Smooth muscle cell (in vitro differentiated cells): ENCODE measurements around the gene CNKSR3. TPM values are rescaled to one million over a fixed set of nuclear protein-coding genes. Genes with fewer than 3 reads are reported as not detected.

Source experiments
- DNase-seq: peaks from one replicate; lab custom pipeline; 2025; ENCODE audit not compliant: unreplicated experiment; lab: John Stamatoyannopoulos, UW
- H2AFZ ChIP-seq: fragments of 200-600 bp; sonication (generic); 2 replicates; pipeline ENCODE4 v1.6.0; 2016; ENCODE audit warnings: antibody characterized with exemption, low read depth, mild to moderate bottlenecking
- H3F3A ChIP-seq: fragments of 200-600 bp; sonication (generic); 2 replicates; pipeline ENCODE4 v1.6.0; 2017; ENCODE audit warnings: antibody characterized with exemption, low read depth
- H3K27ac ChIP-seq: fragments of 200-600 bp; sonication (generic); 2 replicates; pipeline ENCODE4 v1.5.1; 2016; ENCODE audit warnings: low read depth, mild to moderate bottlenecking
- H3K27me3 ChIP-seq: fragments of 200-600 bp; sonication (generic); 2 replicates; pipeline ENCODE4 v1.6.1; 2016; ENCODE audit warnings: low read depth, mild to moderate bottlenecking
- H3K36me3 ChIP-seq: fragments of 200-600 bp; sonication (generic); 2 replicates; pipeline ENCODE4 v1.5.1; 2016; ENCODE audit warnings: low read depth
- H3K4me1 ChIP-seq: fragments of 200-600 bp; sonication (generic); 2 replicates; pipeline ENCODE4 v1.5.1; 2016; ENCODE audit warnings: low read depth
- H3K4me2 ChIP-seq: fragments of 200-600 bp; sonication (generic); 2 replicates; pipeline ENCODE4 v1.6.0; 2016; ENCODE audit warnings: mild to moderate bottlenecking
- H3K4me3 ChIP-seq: fragments of 200-600 bp; sonication (generic); 2 replicates; pipeline ENCODE4 v1.5.1; 2016; ENCODE audit warnings: mild to moderate bottlenecking
- H3K79me2 ChIP-seq: fragments of 200-600 bp; sonication (generic); 2 replicates; pipeline ENCODE4 v1.6.0; 2016; ENCODE audit warnings: low read depth, mild to moderate bottlenecking
- H3K9ac ChIP-seq: fragments of 200-600 bp; sonication (generic); 2 replicates; pipeline ENCODE4 v1.6.0; 2016; ENCODE audit warnings: low read depth
- H3K9me3 ChIP-seq: fragments of 200-600 bp; sonication (generic); replicated peaks from 2 replicates; pipeline ENCODE4 v1.5.1; 2016; ENCODE audit warnings: low read depth
- H4K20me1 ChIP-seq: fragments of 200-600 bp; sonication (generic); 2 replicates; pipeline ENCODE4 v1.6.0; 2016; ENCODE audit warnings: low read depth
- WGBS: methylation state at CpG from one replicate; pipeline ENCODE4 v1.1.7; 2016; ENCODE audit warnings: low lambda C conversion rate; 5-methylcytosine and 5-hydroxymethylcytosine counted together
- polyA plus RNA-seq: library from polyadenylated mRNA; unstranded; fragments of >200 nt; fragmentation: Nextera tagmentation; extraction: Ambion mirVana; gene quantifications from 2 replicates; pipeline ENCODE4 v1.2.1, GENCODE V29; 2016
- total RNA-seq: library from RNA; depleted of rRNA; stranded (reverse); fragments of >200 nt; gene quantifications from 2 replicates; pipeline ENCODE4 v1.2.3, GENCODE V29; 2014
- TF ChIP-seq, protein P1 (sequence below): fragments of 200-600 bp; sonication (generic); IDR thresholded peaks from 2 replicates; pipeline ENCODE4 v1.5.1; 2017; ENCODE audit warnings: borderline replicate concordance, mild to moderate bottlenecking, antibody characterized with exemption; ENCODE audit not compliant: insufficient read depth, poor library complexity, severe bottlenecking

The CNKSR3 gene
- total and polyA plus RNA-seq, 2 experiments from 2014 or later = 5.0 to 5.5 TPM

DNA sequence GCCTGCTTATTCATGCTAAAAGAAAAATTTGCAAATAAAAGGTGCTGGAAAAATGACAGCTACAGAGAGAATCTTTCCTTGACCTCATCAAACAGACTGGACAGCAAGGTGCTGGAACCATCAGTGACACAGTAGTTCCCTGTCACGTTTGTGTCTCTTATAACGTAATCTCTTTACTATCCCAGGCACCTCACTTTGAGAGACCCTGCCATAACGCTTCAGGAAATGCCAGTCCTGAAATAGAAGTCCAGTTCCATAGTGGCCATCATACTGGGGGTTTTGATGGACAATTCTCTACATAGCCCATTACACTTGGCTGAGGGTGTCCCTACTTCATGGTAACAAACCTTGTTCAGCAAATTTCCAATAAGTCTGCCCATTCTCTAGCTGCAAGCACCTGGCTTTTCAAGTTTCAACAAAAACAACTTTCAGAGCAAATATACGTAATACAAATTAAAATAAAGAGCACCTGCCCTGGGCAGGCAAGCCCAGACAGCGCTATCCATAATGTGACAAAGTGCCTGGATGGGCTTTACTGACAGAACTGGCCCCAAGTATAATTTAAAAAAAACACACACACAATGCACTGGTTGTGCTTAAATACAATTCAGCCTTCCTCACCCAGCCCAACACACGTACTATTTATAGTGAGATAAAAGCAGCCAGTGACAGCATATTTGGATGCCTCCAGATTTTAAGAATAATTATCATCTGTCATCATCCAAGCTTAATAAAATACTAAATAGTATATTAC lies 38.7 kb downstream of the CNKSR3 start:
- H2AFZ ChIP-seq = no peak overlapping the region
- peak overlapping the region; percentile 6 for H3K27ac ChIP-seq
- H3K9ac ChIP-seq = no peak overlapping the region
- H3K4me2 ChIP-seq = no peak overlapping the region
- H3F3A ChIP-seq = no peaks in the 10 kb centered on the region
- no peak overlapping the region for H3K4me3 ChIP-seq
- H3K36me3 ChIP-seq = no peaks in the 10 kb centered on the region
- H4K20me1 ChIP-seq = no peaks in the 10 kb centered on the region
- TF ChIP-seq, protein P1, sequence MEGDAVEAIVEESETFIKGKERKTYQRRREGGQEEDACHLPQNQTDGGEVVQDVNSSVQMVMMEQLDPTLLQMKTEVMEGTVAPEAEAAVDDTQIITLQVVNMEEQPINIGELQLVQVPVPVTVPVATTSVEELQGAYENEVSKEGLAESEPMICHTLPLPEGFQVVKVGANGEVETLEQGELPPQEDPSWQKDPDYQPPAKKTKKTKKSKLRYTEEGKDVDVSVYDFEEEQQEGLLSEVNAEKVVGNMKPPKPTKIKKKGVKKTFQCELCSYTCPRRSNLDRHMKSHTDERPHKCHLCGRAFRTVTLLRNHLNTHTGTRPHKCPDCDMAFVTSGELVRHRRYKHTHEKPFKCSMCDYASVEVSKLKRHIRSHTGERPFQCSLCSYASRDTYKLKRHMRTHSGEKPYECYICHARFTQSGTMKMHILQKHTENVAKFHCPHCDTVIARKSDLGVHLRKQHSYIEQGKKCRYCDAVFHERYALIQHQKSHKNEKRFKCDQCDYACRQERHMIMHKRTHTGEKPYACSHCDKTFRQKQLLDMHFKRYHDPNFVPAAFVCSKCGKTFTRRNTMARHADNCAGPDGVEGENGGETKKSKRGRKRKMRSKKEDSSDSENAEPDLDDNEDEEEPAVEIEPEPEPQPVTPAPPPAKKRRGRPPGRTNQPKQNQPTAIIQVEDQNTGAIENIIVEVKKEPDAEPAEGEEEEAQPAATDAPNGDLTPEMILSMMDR = no peak
- no peaks in the 10 kb centered on the region for H3K27me3 ChIP-seq
- no peaks in the 10 kb centered on the region for H3K4me1 ChIP-seq
- DNase-seq = no peak
- H3K9me3 ChIP-seq = no peaks in the 10 kb centered on the region
- WGBS = 78% methylated on average over 6 of the region's 6 CpGs
- H3K79me2 ChIP-seq = peaks cover 26% of the 10 kb centered on the region

DNA sequence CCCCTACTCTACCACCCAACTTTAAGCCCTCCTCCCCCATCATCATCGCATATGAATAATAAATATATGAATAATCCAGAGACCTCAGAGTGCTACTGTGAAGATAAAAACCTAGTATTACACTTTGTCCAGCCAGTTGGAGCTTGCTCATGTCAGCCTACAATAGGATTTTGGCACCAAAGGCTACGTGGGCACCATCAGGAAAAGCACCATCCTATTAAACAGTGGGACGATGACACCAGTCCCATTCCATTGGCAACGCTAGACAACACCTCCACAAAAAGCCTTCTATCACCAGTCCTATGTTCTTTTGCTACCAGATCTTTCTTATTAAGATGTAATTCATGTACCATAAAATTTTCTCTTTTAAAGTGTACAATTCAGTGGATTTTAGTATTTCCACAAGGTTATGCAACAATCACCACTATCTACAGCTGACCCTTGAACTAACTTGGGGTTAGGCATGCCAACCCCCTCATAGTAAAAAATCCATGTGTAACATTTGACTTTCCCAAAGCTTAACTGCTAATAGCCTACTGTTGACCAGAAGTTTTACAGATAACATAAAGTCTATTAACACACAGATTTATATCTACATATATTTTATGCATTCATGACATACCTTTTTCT lies 41.1 kb downstream of the CNKSR3 start:
- H3F3A ChIP-seq = no peaks in the 10 kb centered on the region
- H3K79me2 ChIP-seq = peaks cover 21% of the 10 kb centered on the region
- no peaks in the 10 kb centered on the region for H4K20me1 ChIP-seq
- no peaks in the 10 kb centered on the region for H3K9me3 ChIP-seq
- H2AFZ ChIP-seq = no peak overlapping the region
- TF ChIP-seq, protein P1 = no peak
- WGBS = 98% methylated on average over 4 of the region's 4 CpGs
- H3K36me3 ChIP-seq = no peaks in the 10 kb centered on the region
- no peak overlapping the region for H3K27ac ChIP-seq
- no peak overlapping the region for H3K4me2 ChIP-seq
- H3K27me3 ChIP-seq = no peaks in the 10 kb centered on the region
- no peak overlapping the region for H3K4me3 ChIP-seq
- no peak overlapping the region for H3K9ac ChIP-seq
- no peaks in the 10 kb centered on the region for H3K4me1 ChIP-seq
- DNase-seq = no peak

DNA sequence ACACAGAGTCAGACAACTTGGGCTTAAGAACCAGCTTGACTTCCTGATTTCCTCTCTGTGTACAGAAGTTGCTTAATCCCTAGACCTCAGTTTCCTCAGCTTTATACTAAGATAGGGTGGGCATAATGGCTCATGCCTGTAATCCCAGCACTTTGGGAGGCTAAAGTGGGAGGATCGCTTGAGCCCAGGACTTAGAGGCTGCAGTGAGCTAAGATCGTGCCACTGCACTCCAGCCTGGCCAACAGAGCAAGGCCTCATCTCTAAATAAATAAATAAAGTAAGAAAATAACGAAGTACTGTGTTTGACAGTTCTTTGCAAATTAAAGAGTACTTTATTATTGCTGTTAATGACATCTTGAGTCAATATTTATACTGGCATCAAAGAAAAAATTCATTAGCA lies 41.7 kb downstream of the CNKSR3 start:
- no peak overlapping the region for H3K4me3 ChIP-seq
- H4K20me1 ChIP-seq = no peaks in the 10 kb centered on the region
- WGBS = 89% methylated on average over 3 of the region's 3 CpGs
- no peaks in the 10 kb centered on the region for H3K9me3 ChIP-seq
- no peaks in the 10 kb centered on the region for H3K36me3 ChIP-seq
- no peak for DNase-seq
- TF ChIP-seq, protein P1 = no peak
- peaks cover 21% of the 10 kb centered on the region for H3K79me2 ChIP-seq
- no peak overlapping the region for H3K4me2 ChIP-seq
- no peaks in the 10 kb centered on the region for H3K4me1 ChIP-seq
- no peaks in the 10 kb centered on the region for H3K27me3 ChIP-seq
- H3K27ac ChIP-seq = no peak overlapping the region
- H3F3A ChIP-seq = no peaks in the 10 kb centered on the region
- H2AFZ ChIP-seq = no peak overlapping the region
- no peak overlapping the region for H3K9ac ChIP-seq
